ENCODE measurements around the gene BAHCC1.

BAHCC1 gene

DNA sequence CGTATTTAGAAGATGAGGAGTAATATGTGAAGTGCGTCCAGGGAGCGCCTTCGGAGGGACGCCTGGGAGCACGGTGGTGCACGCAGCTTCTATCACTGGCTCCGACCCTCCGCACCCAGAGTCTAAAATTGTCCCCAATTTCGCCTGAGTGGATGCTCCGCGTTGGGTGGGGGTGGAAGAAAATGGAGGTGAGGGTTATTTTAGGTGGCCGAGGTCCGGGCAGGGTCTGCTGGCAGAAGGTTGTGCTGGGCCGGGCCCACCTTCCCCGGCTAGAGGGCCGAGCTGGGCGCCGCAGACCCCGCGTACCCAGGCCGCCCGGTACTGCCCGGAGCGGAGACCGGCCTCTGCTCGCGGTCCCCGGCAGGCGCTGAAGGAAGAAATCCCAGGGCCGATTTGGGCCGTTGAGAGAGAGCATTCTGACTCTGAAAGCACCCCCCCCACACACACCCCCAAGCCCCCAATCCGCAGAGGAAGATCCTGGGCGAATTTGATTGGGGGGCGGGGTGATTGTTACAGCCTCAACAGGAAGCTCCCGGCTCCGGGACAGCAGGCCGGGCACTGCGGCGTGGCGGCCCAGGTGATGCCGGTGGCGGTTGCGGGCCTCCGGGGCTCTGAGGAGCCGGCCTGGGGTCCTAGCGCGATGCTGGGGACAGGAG is 3.0 kb downstream of the BAHCC1 start:
- peak; percentile 42 for DNase-seq (ENCODE audit: low spot score)

DNA sequence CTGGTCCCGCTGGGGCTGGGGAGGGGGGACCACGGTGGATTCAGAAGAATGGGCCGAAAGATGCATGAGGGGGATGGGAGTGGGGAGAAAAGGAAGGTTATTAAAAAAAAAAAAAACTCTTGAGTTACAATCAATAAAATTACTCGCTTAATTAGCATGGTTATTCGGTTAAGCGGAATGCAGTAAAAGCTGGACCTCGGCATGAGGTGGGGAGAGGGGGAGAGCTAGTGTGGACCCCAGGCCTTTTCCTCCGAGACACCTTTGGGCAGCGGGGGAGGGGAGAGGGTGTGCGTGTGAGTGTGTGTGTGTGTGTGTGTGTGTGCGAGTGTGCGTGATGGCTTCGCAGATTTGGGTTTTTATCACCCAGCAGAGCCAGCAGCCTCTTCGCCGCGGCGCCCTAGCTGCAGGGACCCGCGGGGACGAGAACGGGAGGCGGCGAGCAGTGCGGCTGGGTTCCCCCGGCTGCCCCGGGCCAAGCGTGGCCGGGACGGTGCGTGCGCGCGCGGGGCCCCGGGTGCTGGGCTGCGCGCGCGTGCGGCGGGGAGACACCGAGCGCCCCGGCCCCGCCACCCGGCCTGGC is 3.7 kb downstream of the BAHCC1 start:
- peak; percentile 16 for DNase-seq (ENCODE audit: low spot score)

DNA sequence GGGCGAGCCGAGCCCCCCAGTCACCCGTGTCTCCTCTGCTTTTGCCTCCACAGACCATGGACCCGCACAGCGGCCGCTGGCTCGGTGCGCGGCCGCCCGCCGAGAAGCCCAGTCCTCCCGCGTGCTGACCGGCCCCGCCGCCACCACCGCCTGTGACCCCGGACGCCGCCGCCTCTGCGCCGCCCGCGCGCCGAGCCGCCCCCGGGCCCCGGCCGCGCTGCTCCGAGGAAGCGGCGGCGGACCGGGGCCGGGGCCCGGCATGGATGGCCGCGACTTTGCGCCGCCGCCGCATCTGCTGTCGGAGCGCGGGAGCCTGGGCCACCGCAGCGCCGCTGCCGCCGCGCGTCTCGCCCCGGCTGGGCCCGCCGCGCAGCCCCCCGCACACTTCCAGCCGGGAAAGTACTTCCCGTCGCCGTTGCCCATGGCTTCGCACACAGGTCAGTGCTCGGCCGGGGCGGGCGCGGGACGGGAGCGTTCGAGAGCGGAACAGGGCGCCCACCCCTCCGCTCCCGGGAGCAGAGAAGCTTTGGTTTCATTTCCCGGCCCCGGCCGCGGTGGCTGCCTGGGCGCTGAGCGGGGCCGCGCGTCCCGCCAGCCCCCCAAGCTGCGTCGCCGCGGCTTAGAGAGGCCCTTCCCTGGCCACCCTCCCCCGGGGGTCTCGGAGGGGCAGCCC is 4.4 kb downstream of the BAHCC1 start:
- DNase-seq (ENCODE audit: low spot score), result peak; percentile 20

DNA sequence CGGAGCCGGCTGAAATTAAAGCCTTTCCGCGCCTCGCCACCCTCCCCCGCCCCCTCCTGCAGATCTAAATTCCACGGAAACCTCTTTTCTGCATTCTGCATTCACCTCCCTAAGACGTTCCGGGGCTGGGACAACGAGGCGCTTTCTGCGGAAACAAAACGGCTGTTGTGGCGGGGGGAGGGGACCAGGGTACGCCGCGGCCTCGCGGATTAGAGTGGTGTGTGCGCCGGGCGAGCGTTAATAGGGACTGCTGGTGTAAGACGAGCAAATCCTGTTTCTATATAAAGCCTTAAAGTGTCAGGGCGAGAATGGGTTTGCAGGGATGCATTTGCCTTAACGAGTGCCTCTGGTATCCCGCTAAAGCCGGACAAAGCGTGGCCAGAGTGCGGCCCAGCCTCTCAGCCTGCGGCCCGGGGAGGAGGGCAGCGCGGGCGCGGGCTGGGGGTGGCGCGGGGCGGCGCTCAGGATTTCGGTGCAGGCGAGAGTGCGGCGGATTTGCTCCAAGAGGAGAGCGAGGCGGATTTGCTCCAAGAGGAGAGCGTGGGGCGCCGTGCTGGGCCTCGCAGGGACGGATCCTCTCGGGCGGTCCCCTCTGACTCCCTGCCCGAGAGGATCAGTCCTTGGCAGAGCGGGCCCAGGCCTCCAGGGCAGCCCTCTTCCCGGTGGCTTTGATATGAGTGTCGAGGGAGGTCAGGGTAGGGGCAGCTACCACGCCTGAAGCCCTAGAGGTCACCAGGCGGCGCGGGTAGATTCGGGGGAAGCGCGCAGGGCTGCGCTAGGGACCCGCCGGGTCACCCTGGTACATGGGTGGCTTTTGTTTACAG is 5.1 kb downstream of the BAHCC1 start:
- DNase-seq (ENCODE audit: low spot score), result peak; percentile 46

DNA sequence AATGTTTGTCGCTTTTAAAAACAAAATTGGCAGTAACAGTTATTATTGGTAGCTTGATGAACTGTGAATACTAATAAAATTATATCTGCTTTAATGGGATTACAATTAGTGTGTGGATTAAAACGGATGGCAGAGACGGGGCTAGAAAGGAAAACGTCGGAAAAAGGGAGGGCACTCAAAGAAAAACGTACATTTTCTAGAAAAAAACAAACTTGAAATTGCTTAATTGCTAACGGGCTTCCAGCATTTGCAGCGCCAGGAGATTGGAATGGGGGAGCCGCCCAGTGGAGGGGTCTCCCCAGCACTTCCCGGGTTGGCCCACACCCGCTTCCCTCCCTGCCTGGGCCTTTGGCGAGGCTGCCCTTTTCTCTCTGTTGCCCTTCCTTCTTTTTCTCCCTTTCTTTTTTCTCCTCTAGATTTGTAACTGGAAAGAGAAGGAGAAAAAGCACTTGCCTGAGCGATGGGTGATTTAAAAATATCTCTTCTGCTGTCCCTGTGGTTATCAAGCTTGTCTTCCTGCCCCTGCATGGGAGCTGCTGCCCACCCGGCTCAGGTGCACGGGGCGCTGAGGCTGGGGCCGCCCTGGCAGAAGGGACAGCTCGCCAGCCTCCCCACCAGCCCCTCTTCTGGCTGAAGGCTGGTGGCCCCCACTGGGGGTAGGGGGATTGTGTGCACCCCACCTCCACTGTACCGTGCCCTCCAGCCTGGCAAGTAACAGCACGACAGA is 5.9 kb downstream of the BAHCC1 start:
- no peak for DNase-seq (ENCODE audit: low spot score)

DNA sequence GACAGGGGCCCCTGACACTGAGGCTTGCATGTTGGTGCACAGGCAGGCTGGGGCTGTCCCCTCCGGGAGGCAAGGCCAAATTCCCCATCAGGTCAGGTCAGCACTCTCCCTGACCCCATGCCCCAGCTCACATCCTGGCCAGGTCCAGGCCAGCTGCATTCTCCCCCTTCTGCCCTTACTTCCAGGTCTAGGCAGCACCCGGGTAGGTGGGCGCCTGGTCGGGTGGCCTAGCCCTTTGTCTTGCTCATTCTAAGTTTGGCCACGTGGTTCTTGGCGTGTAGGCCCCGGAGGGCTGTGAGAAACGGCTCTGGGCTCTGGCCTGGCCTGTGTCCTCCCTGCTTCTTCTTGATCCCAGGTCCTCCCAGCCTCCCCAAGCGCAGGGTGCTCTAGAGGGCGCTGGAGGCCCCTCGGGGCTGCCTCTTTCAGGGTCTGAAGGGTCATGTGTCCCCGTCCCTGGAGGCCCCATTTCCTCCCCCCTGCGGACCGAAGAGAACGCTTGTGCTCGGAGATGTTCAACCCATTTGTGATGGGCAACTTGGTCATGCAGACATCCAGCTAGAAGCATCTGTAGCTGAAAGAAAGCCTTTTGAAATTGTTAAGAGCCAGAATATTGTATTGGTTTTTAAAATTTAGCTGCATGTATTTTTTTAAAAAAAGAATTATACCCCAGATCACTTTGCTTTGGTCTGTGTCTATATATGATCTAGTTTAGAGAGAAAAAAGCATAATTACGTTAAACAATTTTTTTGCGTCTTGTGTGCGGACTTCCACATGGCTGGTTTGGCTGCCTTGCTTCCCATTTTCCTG is 6.7 kb downstream of the BAHCC1 start:
- DNase-seq (ENCODE audit: low spot score), result peak; percentile 36

DNA sequence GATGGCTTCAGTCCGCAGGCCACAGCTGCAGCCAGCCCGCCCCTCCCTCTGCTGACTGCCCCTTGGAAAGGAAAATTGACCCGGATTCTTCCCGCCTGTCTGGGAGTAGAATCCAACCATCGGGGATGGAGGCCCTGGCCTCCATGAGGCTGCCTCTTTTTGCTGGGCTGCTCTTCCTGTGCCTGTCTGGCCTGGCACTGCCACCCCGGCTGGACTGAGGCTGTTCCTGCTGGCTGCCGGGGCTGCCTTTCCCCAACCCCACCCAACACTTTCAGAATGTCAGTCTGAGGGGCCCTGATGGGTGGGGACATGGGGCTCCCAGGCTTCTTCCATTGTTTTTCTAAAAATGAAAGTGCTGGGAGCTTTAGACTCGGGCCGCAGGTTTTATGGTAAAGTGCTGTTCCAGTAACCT is 7.3 kb downstream of the BAHCC1 start:
- no peak for DNase-seq (ENCODE audit: low spot score)

DNA sequence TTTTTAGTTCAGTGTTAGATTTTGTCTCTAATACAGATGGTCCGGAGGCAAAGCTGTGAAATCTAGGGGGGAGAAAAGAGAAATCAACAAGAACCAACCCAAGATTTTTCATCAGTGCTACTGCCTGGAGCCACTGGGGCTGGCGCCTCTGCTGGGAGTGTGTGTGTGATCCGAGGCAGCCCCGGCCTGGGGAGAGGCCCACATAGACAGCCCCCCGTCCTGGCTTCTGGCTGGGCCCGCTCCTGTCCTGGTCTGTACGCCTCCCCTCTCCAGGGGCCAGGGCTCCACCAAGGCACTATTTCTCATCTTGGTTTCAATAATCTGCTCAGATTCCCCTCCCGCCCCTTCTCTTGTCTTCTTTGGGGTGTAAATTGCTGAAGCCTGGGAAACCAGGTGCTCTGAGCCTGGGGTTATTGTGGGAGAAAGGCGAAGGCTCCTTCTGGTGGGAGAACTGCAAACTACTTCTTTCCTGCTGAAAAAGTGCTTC is 7.8 kb downstream of the BAHCC1 start:
- DNase-seq (ENCODE audit: low spot score), result peak; percentile 36

DNA sequence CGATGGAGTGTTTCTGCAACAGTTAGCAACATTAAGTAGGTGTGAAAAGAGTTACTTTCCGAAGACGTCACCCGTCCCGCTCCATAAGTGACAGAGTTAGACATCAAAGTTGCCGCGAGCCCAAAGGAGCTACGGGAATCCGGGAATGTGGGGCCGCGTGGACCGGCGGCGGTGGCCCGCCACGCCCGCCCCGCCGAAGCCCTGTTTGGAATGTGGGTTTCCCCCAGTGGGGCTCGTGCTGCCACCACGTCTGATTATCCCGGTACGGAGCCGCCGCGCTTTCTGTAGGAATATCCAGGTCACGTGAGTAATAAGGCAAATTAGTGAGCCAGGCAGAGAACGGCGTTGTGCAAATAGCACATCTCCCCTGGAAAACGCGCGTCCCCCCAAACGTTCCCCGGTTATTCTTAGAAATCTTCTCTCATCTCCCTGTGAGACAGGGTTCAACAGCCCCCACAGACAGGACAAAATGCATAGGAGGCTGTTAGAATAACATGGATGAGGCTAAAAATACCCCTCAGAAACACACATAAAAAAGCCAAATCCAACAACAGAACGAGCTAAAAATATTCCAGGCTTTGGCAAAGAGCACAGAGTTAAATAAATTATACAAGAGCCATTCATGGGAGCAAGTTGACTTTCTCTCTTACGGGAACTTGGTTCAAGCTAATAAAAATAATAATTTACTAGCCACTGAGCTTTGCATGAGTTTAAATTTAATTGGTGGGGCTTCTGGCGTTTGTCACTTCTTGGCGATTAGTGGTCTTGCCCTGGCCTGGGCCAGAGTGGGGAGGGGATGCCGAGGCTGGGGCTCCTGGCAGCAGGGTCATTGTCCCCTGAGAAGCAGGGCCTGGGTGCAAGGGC is 8.6 kb downstream of the BAHCC1 start:
- DNase-seq (ENCODE audit: low spot score), result peak; percentile 35

DNA sequence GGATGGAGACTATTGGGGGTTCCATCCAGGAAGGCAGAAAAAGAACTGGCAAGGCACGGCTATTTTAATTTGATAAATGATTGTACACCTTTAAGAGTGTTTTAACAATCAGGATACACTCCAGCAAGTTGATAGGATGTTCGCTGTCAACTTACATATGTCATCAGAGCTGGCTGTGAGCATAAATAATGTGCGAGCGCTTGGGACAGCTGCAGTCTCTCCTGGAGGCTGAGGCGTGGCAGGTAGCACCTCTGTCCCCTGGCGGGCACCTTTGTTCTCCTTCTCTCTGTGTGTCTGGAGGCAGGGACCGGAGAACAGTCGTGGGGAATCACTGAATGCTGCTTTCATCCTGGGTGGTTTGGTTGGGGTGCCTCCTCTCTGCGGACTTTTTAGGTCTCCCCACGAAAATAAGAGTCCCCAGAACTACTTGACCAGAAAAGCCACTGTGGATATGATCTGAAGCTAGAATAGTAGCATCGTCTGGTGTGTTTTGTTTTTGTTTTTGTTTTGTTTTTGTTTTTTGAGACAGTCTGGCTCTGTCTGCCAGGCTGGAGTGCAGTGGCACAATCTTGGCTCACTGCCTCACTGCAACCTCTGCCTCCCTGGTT is 9.4 kb downstream of the BAHCC1 start:
- DNase-seq (ENCODE audit: low spot score), result peak; percentile 34

DNA sequence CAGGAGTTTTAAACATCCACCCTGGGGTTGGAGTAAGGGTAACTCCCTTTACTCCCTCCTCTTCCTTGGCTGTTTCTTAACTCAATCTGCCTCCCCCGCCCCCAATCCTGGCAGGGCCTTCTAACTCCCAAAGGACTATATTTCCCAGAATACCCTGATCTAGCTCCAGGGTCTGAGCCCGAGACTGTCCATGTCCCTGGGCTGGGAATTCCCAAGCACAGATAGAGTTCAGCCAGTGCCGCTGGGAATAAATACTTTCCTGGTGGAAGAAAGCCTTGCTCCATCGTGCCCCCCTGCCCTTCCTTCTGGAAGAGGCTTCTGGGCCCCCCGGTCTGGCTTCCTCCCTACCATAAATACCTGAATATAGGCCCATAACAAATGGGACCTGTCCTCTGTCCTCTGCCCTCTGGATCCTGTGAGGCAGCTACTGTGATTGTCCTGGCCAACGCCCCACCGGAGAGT is 10.2 kb downstream of the BAHCC1 start:
- DNase-seq (ENCODE audit: low spot score), result no peak

DNA sequence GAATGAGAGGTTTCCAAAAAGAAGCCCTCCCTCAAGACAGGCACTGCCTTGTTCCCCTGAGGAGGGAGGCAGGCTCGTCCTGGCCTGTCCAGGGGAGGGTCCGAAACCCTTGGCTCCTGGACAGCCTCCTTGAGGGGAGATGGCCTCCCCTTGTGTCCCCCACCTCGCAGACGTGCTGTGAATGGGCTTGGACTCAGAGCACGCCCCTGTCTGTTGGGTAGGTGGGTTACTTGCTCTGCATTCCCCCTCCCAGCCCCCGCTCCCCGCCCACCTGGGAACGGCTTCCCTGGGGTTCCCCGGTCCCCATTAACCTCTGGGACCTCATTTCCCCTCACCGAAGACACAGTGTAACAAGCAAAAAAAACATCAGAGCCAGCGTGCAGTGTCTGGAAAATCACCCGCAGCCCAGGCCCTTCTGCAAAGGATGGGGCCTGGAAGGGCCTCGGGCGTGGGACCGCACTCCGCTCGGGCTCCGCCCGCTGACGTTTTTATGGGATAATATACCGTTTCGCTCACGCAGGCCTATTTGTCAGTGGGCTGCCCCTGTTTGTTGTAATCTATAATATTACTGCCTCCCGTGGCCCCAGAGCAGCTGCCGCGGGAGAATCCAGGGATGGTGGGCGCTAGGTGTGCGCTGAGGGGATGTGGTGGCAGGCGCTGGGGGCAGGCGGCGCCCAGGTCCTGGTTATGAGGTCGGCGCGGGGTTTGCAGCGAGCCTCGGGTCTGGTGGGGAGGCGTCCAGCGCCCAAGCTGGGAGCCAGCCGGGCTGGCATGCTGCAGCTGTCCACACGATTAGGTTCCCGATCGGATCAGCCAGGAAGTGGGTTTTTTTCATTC is 11.1 kb downstream of the BAHCC1 start:
- DNase-seq (ENCODE audit: low spot score), result no peak

DNA sequence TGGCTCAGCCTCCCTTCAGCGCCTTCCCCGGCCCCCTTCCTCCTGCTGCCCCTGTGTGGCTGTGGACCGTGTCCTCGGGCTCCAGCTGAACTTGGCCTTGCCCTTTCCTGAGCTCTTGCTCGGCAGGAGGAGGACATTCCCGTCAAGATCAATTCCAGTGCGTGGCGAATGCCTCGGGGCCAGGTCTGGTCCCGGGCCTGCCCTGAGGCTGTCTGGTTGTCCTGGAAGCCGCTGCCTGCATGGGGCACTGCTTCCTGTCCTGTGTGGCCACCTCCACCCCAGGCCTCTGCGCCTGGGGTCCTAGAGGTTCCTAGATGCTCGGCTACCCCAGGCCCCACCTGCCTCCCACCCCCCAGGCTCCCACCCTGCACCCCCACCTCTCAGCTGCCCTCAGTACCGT is 12.8 kb downstream of the BAHCC1 start:
- no peak for DNase-seq (ENCODE audit: low spot score)

DNA sequence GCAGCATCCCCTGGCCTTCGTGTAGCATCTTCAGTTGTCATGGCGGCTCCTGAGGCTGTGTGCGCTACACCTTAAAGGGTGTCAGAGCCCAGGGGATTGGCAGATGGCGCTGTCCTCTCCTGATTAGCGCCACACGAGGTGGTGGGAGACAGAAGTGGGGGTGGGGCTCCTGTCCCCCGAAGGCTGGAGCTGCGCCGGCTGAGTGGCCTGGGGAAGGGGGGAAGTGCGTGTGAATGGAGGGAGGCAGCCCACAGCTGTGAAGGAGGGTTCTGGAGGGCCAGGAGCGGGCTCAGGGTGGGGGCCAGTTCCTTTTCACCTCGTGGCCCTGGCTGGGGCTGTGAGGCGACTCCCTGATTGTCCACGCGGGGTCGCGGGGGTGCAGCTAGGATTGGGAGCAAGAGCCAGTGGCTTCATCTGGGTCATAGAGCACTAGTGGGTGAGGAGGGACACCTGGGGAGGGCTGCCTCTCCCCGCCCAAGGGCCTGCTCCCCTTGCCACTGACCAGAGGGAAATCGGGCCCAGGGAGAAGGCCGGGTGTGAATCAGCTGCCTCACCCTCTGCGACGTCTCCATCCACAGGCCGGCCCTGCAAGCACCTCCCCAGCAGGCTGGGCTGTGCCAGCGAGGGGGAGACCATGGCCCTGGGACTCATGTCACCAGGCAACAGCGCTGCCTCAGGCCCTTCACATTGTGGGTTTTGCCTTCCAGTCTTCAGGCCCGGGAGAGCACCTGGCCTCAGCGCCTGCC is 14.1 kb downstream of the BAHCC1 start:
- no peak for DNase-seq (ENCODE audit: low spot score)

DNA sequence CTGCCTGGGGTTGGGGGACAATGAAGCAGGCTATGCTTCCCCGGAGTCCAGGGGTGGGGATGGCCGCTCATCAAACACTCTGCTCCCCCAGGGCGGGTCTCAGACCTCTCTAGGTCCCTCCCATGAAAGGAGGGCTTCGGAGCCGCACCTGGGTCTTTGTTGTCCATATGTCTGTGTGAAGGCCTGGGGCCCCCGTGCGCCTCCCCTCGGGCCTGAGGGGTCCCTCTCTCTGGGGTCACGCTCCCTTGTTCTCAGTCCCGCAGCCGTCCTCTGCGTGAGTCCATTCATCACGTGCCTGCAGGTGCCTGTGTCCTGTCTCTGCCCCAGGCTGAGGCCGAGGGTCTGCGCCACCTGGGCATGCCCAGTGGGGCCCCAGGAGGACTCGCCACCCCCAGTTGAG is 15.6 kb downstream of the BAHCC1 start:
- no peak for DNase-seq (ENCODE audit: low spot score)

DNA sequence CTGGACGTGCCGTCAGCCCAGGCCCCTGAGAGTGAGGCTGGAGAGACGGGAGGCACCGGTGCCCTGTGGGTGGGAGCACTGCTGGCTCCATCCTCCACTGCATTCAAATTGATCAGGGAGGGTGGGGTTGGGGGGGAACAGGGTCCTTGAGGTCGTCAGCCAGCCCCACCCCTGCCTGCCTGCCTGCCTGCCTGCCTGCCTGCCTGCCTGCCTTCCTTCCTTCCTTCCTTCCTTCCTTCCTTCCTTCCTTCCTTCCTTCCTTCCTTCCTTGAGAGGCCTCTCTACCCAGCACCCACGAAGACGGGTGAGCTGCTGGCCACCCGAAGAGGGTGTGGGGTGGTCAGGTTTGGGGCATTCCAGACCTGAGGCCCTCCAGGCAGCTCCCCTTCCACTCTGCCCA is 16.0 kb downstream of the BAHCC1 start:
- no peak for DNase-seq (ENCODE audit: low spot score)

DNA sequence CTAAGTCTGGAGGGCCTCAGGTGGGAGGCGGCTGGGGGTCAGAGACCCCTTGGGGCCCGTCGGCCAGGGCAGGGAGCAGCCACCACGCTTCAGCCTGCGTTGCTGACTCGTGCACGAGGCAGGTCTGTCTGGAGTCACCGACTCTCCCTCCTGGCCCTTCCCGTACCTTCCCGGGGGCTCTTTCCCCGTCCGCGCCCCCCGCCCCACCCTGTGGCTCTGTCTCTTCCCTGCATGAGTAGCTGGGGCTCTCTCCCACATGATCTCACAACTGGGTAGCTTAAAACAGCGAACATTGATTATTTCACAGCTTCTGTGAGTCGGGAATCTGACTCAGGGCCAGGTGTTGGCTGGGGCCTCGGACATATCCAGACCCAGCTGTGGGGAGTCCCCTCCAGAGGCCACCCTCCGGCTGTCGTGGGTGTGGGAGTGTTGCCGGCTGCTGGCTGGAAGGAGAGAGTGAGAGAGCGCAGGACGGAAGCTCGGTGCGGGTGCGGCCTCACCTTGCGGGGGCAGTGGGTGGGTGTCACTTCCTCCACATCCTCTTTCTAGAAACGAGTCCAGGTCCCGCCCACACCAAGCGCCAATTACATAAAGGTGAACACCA is 17.3 kb downstream of the BAHCC1 start:
- no peak for DNase-seq (ENCODE audit: low spot score)
